HG03045 (cell line): Measurements from ENCODE around the gene TRPM2.

Experiments used
- ATAC-seq: cut with Tn5 transposase; IDR thresholded peaks from one replicate; pipeline ENCODE4 v1.9.1; 2021; ENCODE audit warnings: mild to moderate bottlenecking, moderate library complexity; ENCODE audit not compliant: unreplicated experiment

The TRPM2 gene

GRCh38 chr21:44456214-44456914 lies 102.9 kb downstream of the TRPM2 start:
- no peak for ATAC-seq

GRCh38 chr21:44456915-44457736 lies 103.7 kb downstream of the TRPM2 start:
- ATAC-seq = no peak

- no peak for ATAC-seq
Measured at GRCh38 chr21:44458971-44459711, 105.7 kb downstream of the TRPM2 start.

GRCh38 chr21:44459712-44460440 lies 106.5 kb downstream of the TRPM2 start:
- ATAC-seq = no peak

GRCh38 chr21:44460441-44460755 lies 107.0 kb downstream of the TRPM2 start:
- ATAC-seq = no peak

- no peak for ATAC-seq
Measured at GRCh38 chr21:44461005-44461404, 107.6 kb downstream of the TRPM2 start.

GRCh38 chr21:44461464-44462001 lies 108.1 kb downstream of the TRPM2 start:
- ATAC-seq = no peak

- no peak for ATAC-seq
Measured at GRCh38 chr21:44462086-44462833, 108.8 kb downstream of the TRPM2 start.

- ATAC-seq = no peak
Measured at GRCh38 chr21:44462834-44463200, 109.4 kb downstream of the TRPM2 start.

GRCh38 chr21:44463724-44464123 lies 110.3 kb downstream of the TRPM2 start:
- ATAC-seq = no peak

GRCh38 chr21:44464351-44464750 lies 110.9 kb downstream of the TRPM2 start:
- no peak for ATAC-seq

GRCh38 chr21:44466351-44466954 lies 113.0 kb downstream of the TRPM2 start:
- ATAC-seq = no peak

- no peak for ATAC-seq
Measured at GRCh38 chr21:44466996-44467858, 113.8 kb downstream of the TRPM2 start.

- no peak for ATAC-seq
Measured at GRCh38 chr21:44467859-44468195, 114.4 kb downstream of the TRPM2 start.

- ATAC-seq = no peak
Measured at GRCh38 chr21:44471341-44471740, 117.9 kb downstream of the TRPM2 start.

- ATAC-seq = no peak
Measured at GRCh38 chr21:44471996-44472395, 118.6 kb downstream of the TRPM2 start.

GRCh38 chr21:44473915-44474555 lies 120.6 kb downstream of the TRPM2 start:
- no peak for ATAC-seq

- no peak for ATAC-seq
Measured at GRCh38 chr21:44475266-44475845, 121.9 kb downstream of the TRPM2 start.
